Panc1 (cell line): ENCODE results near the gene PIEZO1.

Experiments
- POLR2AphosphoS5 ChIP-seq: IDR thresholded peaks from 2 replicates; pipeline ENCODE4 v1.6.1; 2012; ENCODE audit warnings: mild to moderate bottlenecking, low read depth, low read length, moderate library complexity
- TF ChIP-seq, protein P1 (sequence below): fragments of 450-650 bp; IDR thresholded peaks from 2 replicates; pipeline ENCODE4 v1.5.1; 2017; ENCODE audit warnings: mild to moderate bottlenecking

DNA sequence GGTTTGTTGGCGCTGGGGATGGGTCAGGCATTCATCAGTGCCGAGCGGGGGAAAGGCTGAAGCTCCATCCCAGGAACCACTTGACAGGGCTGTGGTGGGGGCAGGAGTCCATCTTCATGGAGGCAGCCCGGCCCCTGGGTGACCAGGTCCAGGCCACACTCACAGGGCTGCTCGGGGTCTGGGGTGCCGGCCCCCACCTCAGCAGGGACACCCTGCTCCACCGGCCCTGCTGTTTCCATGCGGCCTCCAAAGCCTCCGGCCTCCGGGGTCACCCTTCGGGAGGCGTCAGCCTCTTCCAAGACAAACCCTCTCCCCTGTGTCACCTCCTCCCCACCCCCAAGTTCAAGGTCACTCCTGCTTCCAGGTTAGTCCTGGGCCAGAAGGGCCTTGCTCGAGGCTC is 49.6 kb upstream of the PIEZO1 start:
- TF ChIP-seq, protein P1, sequence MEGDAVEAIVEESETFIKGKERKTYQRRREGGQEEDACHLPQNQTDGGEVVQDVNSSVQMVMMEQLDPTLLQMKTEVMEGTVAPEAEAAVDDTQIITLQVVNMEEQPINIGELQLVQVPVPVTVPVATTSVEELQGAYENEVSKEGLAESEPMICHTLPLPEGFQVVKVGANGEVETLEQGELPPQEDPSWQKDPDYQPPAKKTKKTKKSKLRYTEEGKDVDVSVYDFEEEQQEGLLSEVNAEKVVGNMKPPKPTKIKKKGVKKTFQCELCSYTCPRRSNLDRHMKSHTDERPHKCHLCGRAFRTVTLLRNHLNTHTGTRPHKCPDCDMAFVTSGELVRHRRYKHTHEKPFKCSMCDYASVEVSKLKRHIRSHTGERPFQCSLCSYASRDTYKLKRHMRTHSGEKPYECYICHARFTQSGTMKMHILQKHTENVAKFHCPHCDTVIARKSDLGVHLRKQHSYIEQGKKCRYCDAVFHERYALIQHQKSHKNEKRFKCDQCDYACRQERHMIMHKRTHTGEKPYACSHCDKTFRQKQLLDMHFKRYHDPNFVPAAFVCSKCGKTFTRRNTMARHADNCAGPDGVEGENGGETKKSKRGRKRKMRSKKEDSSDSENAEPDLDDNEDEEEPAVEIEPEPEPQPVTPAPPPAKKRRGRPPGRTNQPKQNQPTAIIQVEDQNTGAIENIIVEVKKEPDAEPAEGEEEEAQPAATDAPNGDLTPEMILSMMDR, result no peak
- TF ChIP-seq POLR2AphosphoS5, result no peak
